ENCODE measurements around the gene NLRC4. TPM values are rescaled to one million over a fixed set of nuclear protein-coding genes. Genes with fewer than 3 reads are reported as not detected.
"Not testable (repeated sequence)": the region's sequence is repeated elsewhere in the genome, so short reads cannot be mapped to it uniquely, and the experiment has no call there.

The NLRC4 gene, protein sequence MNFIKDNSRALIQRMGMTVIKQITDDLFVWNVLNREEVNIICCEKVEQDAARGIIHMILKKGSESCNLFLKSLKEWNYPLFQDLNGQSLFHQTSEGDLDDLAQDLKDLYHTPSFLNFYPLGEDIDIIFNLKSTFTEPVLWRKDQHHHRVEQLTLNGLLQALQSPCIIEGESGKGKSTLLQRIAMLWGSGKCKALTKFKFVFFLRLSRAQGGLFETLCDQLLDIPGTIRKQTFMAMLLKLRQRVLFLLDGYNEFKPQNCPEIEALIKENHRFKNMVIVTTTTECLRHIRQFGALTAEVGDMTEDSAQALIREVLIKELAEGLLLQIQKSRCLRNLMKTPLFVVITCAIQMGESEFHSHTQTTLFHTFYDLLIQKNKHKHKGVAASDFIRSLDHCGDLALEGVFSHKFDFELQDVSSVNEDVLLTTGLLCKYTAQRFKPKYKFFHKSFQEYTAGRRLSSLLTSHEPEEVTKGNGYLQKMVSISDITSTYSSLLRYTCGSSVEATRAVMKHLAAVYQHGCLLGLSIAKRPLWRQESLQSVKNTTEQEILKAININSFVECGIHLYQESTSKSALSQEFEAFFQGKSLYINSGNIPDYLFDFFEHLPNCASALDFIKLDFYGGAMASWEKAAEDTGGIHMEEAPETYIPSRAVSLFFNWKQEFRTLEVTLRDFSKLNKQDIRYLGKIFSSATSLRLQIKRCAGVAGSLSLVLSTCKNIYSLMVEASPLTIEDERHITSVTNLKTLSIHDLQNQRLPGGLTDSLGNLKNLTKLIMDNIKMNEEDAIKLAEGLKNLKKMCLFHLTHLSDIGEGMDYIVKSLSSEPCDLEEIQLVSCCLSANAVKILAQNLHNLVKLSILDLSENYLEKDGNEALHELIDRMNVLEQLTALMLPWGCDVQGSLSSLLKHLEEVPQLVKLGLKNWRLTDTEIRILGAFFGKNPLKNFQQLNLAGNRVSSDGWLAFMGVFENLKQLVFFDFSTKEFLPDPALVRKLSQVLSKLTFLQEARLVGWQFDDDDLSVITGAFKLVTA
- polyA plus RNA-seq (ENCODE audit: insufficient read length): 1.1 TPM

DNA sequence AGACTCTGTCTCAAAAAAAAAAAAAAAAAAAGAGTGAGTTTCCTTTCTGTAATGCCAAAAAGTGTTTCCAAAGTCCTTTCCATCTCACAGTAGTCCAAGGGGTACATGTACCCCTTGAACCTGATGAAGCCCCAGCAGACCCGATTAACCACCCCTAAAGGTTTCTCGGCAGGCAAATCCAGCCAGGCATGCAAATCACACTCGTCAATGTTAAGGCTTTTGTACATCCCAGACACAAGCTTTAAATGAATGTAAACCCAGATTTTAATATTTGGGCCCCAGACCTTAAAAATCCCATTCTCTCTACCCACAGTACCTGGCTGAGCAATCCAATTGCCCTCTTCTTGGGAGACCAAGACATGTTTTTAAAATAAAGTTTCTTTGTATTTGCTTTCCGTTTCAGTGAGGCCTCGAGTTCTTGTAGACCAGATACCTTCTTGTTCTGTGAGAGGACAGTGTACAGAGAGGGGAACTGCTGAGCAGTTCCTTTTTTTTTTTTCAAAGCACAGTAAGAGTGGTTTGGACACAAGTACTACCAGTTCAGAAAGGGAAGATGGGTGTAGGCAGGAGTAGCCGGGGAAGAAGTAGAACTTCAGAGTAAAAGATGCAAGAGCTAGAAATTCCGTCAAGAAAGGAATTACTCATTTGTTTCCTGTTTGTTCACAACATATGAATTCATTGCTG lies at the start of gene NLRC4:
NLRC4 (minus strand) TSS at position 465 of the 684 bp plus-strand sequence. CDS start 8,111 bp downstream, outside the sequence.
- no peak for DNase-seq

DNA sequence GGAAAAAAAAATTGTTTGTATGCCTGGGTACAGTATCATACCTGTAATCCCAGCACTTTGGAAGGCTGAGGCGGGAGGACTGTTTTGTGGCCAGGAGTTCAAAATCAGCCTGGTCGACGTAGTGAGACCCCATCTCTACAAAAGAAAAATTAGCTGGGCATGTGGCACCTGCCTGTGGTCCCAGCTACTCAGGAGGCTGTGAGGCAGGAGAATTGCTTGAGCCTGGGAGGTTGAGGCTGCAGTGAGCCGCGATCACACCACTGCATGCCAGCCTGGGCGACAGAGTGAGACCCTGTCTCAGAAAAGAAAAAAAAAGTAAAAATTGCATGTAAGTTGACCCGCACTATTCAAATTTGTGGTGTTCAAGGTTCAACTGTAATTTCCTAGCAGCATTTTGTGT lies 45.9 kb upstream of the NLRC4 start:
- no peak for DNase-seq

DNA sequence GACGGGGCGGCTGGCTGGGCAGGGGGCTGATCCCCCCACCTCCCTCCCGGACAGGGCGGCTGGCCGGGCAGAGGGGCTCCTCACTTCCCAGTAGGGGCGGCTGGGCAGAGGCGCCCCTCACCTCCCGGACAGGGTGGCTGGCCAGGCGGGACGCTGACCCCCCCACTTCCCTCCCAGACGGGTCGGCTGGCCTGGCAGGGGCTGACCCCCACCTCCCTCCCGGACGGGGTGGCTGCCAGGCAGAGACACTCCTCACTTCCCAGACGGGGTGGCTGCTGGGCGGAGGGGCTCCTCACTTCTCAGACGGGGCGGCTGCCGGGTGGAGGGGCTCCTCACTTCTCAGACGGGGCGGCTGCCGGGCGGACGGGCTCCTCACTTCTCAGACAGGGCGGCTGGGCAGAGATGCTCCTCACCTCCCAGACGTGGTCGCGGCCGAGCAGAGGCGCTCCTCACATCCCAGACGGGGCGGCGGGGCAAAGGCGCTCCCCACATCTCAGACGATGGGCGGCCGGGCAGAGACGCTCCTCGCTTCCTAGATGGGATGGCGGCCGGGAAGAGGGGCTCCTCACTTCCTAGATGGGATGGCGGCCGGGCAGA lies 29.4 kb upstream of the NLRC4 start:
- not testable (repeated sequence) for DNase-seq

- DNase-seq: not testable (repeated sequence)
Observed at GRCh38 chr2:32293493-32293892, 28.8 kb upstream of the NLRC4 start.

DNA sequence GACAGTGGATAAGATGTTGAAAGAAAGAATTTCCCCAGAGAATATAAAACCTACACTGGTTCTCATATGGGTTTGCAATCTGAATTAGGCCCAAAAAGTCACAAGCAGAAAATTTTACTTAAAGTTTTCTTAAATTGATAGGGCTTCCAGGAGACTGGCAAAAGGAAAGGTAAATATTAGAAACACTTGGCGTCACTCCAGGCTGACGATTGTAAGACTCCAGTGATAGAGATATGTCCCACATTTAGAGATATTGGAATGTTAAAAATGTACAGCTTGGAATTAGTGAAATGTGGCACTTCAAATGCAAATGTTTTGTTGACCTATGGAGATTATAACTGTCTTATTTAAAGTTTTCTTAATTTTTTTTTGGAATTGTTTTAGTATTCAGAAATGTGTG lies 27.1 kb upstream of the NLRC4 start:
- no peak for DNase-seq

DNA sequence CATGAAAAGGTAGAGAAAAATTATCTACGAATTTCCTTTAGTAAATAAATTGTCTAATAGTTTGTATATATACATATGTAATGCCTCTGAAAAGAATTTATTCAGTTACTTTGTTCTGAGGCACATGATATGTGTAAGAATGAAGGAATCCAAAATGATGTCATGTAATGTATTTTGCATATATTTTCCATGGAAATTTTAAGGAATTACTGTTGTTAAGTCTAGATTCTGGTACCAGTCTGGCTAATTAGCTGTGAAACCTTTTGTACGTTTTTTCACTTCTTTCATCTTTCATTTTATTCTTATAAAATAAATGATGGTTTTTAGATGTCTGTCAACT lies 25.3 kb upstream of the NLRC4 start:
- DNase-seq: no peak

GRCh38 chr2:32289165-32289999 lies 24.7 kb upstream of the NLRC4 start:
- DNase-seq: no peak

DNA sequence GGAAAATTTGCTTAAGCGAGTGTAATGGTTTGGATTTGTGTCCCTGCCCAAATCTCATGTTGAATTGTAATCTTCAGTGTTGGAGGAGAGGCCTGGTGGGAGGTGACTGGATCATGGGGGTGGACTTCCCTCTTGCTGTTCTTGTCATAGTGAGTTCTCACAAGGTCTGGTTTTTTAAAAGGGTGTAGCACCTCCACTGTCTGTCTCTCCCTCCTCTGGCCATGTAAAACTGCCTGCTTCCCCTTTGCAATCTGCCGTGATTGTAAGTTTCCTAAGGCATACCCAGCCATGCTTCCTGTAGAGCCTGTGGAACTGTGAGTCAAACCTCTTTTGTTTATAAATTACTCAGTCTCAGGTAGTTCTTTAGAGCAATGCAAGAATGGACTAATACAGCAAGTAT lies 19.6 kb upstream of the NLRC4 start:
- no peak for DNase-seq

DNA sequence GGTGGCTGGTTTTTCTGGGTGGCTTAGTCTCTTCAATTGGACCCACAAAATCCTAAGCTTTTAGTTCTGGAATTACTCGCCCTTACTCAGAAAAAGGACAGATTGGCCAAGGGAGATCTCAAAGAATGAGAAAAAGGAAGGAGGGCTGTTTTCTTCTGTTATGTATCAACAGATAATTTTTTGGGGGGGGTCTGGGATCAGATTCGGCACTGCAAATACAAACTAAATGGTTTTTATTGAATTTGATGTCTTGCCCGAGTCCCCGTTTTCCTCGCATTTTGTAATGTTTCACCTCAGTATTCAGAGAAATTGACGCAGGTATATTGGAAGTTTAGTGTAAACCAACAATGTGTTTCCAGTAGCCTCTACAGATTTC lies 13.8 kb upstream of the NLRC4 start:
- DNase-seq: no peak

GRCh38 chr2:32277674-32278477 lies 13.2 kb upstream of the NLRC4 start, which contains the start of gene YIPF4:
TSS of gene YIPF4 (plus strand) at chr2:32277904. CDS start at chr2:32278156, 252 bp downstream.
- DNase-seq: peak; percentile 93

DNA sequence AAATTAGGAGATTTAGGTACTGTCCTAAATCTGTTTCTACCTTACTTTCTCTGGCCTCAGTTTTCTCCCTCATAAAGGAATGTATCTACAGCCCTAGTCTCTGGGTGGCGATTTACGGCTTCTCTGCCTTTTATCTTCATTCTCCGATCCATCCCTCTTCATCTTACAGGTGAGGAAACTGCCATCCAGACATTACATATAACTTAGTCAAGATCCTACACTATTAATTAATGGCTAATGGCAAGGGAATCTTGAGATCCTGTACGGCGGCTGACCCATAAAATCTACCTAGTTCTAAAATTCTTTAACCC lies 12.6 kb upstream of the NLRC4 start:
- no peak for DNase-seq

DNA sequence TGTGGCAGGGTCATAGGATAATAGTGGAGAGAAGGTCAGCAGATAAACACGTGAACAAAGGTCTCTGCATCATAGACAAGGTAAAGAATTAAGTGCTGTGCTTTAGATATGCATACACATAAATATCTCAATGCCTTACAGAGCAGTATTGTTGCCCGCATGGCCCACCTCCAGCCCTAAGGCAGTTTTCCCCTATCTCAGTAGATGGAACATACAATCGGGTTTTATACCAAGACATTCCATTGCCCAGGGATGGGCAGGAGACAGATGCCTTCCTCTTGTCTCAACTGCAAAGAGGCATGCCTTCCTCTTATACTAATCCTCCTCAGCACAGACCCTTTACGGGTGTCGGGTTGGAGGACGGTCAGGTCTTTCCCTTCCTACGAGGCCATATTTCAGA lies 11.1 kb upstream of the NLRC4 start:
- DNase-seq: not testable (repeated sequence)

DNA sequence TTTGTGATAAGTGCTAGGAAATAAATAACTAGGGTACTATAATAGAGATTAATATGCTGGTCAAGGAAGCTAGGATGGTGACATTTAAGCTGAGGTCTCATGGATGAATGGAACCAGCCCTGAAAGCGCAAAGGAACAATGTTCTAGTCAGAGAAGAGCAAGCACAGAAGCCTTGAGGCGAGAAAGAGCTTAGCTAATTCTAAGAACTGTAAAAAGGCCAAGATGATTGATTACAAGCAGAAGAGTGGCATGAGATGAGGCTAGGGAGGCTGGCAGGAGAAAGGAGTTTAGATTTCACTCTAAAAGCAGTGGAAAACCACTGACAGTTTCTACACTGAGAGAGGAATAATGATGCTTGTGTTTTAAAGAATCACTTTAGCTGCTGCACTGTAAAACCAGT lies 9.6 kb upstream of the NLRC4 start:
- no peak for DNase-seq

DNA sequence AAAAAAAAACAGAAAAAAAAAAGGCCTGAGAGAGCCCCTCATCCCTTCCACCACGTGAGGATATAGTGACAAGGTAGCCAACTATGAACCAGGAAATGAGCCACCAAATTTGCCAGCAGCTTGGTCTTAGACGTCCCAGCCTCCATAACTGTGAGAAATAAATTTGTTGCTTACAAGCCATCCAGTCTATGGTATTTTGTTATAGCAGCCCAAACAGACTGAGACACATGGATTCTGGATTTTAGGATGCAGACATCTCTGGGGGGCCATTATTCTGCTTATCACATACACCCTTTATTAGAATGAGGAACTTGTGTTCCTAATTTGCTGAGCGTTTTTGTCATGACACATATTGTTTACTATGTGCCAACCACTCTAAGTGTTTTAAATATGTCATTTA lies 7.6 kb upstream of the NLRC4 start:
- DNase-seq: no peak

DNA sequence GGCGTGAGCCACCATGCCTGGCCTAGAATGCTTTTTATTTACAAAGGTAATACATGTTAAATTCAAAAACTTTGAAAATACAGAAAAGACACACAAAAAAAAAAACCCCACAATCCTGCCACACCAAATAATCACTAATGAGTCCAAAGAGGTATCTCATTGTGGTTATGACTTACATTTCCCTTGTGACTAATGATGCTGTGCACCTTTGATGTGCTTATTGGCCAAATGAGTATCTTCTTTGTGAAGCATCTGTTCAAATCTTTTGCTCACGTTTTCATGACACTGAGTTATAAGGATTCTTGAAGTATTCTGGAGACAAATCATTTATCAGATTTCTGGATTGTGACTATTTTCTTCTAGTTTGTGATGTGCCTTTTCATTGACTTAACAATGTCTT lies 6.4 kb upstream of the NLRC4 start:
- no peak for DNase-seq

DNA sequence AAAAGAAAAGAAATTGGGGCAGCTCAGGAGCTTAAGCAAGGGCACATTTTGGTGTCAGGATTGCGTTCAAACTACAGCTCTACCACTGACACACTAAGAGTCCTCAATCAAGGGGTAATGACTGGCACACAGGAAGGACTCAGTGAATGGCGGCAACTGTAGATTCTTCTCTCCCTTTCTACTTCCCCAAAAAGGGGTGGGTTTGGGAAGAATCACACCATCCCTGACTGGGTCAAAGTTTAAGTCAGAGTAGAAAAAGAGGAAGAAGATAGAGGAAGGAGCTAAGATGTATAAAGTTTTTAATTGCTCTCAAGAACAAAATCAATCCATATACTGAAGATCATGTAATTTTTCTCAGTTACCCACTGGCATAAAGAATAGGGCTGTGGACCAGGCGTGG lies 2.6 kb downstream of the NLRC4 start:
- no peak for DNase-seq

- DNase-seq: no peak
Observed at GRCh38 chr2:32260376-32260775, 4.3 kb downstream of the NLRC4 start.

GRCh38 chr2:32258242-32258641 lies 6.4 kb downstream of the NLRC4 start:
- DNase-seq: no peak

- DNase-seq: no peak
Observed at GRCh38 chr2:32250290-32250689, 14.4 kb downstream of the NLRC4 start.

GRCh38 chr2:32249731-32250236 lies 14.9 kb downstream of the NLRC4 start:
- DNase-seq: no peak

DNA sequence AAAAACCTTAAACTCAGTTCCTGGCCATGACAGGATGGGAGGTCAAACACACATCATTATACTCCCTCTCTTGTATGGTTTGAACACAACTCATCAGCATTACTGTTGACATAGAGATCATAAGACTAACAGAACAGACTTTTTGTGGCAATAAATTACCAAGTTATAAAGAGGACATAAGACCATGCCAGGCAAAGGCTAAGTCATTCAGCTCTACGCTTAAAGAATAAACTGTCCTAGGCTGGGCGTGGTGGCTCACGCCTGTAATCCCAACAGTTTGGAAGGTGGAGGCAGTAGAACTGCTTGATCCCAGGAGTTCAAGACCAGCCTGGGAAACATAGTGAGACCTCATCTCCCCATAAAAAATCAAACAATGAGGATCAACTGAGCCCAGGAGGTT lies 16.4 kb downstream of the NLRC4 start:
- no peak for DNase-seq

Measured in hindlimb muscle (tissue), 1 donor.